Heart left ventricle (tissue), 13 donors: ENCODE measurements around the gene DCDC2B.

Source experiments
- CTCF ChIP-seq, 12 donors: fragments of 200-600 bp; sonication (generic) in 4 of 12; IDR thresholded peaks; one replicate each; pipeline versions ENCODE4 v1.5.0 to v1.8.0; 2018 to 2022; ENCODE audit warnings: antibody characterized with exemption in 12 of 12, mild to moderate bottlenecking in 5 of 12
- POLR2A ChIP-seq, 2 donors: fragments of 450-650 bp; IDR thresholded peaks; one replicate each; pipeline ENCODE4 v1.6.1; 2017; ENCODE audit warnings: antibody characterized with exemption in 2 of 2, mild to moderate bottlenecking in 2 of 2, moderate library complexity in 2 of 2
- donor health status: ischemic (EF 13 %, LVEDD 7.1; RV severe dilation, severe dysfunction).
- donor health status: DM: no; HTN: yes; CAD: no.
- donor health status: DM: no; HTN: no; CAD: no.
- donor health status: ischemic (EF 25% LVEDD 6.9; RV normal size, moderate dysfunction).
- donor health status: ischemic (EF 25% LVEDD 5.7; RV mildly dilated, moderate dysfunction).
- donor health status: ischemic (EF 35%, LVEDD 5.7; RV mildly dilated, moderate dysfunction).
- donor health status: nonischemic (EF 11% LVEDD 7.7; RV severe dilation, severe dysfunction).
- donor health status: DM: yes; HTN: yes; CAD: no.
- donor health status: PGD.
- donor health status: ischemic (EF 29% LVEDD 5.4; RV normal size, mild dysfunction).
- donor health status: nonischemic (EF 23%, LVEDD 6.1; RV moderate dilation, normal function).

- TF ChIP-seq CTCF (IDR thresholded peaks at IDR 0.05) = no peak
- TF ChIP-seq POLR2A (IDR thresholded peaks at IDR 0.05) = no peak
Observed at GRCh38 chr1:32239790-32240139, 30.9 kb downstream of the DCDC2B start.
